Right lobe of liver (tissue), 6 donors: ENCODE measurements around the gene ZNF577. TPM values are rescaled to one million over a fixed set of nuclear protein-coding genes. Genes with fewer than 3 reads are reported as not detected.

Source experiments
- ATAC-seq, 4 donors: fragments of 200-7000 bp; cut with Tn5 transposase; one replicate each; pipeline ENCODE4 v1.9.1; 2020; ENCODE audit warnings: mild to moderate bottlenecking in 4 of 4, moderate library complexity in 4 of 4
- DNase-seq, 3 donors: peaks; one replicate each; pipeline ENCODE4 v3.0.0-alpha.2; 2020
- H3K27ac ChIP-seq, 3 donors: fragments of 200-600 bp; one replicate each; pipeline ENCODE4 v1.8.0; 2022
- H3K27me3 ChIP-seq, 2 donors: fragments of 200-600 bp; one replicate each; pipeline ENCODE4 v1.8.0; 2022
- H3K36me3 ChIP-seq, 4 donors: fragments of 200-600 bp; sonication (generic) in 1 of 4; one replicate each; pipeline versions ENCODE4 v1.5.1 to v1.8.0; 2017 to 2022; ENCODE audit warnings: control low read depth in 1 of 4
- H3K4me1 ChIP-seq, 4 donors: fragments of 200-600 bp; sonication (generic) in 1 of 4; one replicate each; pipeline versions ENCODE4 v1.5.1 to v1.8.0; 2017 to 2022; ENCODE audit warnings: control low read depth in 1 of 4
- H3K4me3 ChIP-seq, 3 donors: fragments of 200-600 bp; one replicate each; pipeline ENCODE4 v1.8.0; 2022
- H3K9me3 ChIP-seq, 4 donors: fragments of 200-600 bp; sonication (generic) in 1 of 4; one replicate each; pipeline versions ENCODE4 v1.5.1 to v1.8.0; 2017 to 2022; ENCODE audit warnings: control low read depth in 1 of 4
- POLR2A ChIP-seq: fragments of 450-650 bp; IDR thresholded peaks from one replicate; pipeline ENCODE4 v1.6.1; 2017; ENCODE audit warnings: antibody characterized with exemption, mild to moderate bottlenecking
- WGBS: methylation state at CpG from one replicate; pipeline ENCODE4 v1.1.6; 2018; ENCODE audit warnings: low coverage, low lambda C conversion rate; ENCODE audit not compliant: insufficient coverage; ENCODE audit errors: missing lambda C conversion rate; 5-methylcytosine and 5-hydroxymethylcytosine counted together
- intact Hi-C, 2 donors: fragments of 100-400 bp; cut with DNase I; formaldehyde crosslinking; loops; one replicate each; pipeline versions ENCODE4 v1.11.2 to v1.14.1; 2022
- long read RNA-seq: library from polyadenylated mRNA; unstranded; transcript quantifications from one replicate; pipeline ENCODE4 v2.0.0, GENCODE V29; 2019
- total RNA-seq, 6 experiments: library from RNA; depleted of rRNA in 2 of 6; stranded (reverse); fragments of >200 nt in 2 of 6; fragmentation: NEBNext Ultra II Directional in 3 of 6; extraction: Animal tissue kit (Norgen Biotek cat#: 25700) in 3 of 6; gene quantifications; one replicate each; pipeline versions ENCODE4 v1.1.0 to v1.2.4, GENCODE V29; 2016 to 2023
- TF ChIP-seq, protein P1 (sequence below), 4 donors: fragments of 200-600 bp in 3 of 4; fragments of 450-650 bp in 1 of 4; IDR thresholded peaks; one replicate each; pipeline versions ENCODE4 v1.5.1 to v1.8.0; 2016 to 2022; ENCODE audit warnings: antibody characterized with exemption in 4 of 4, mild to moderate bottlenecking in 2 of 4
- donor health status: DM: no; HTN: yes; CAD: no.
- donor health status: DM: no; HTN: no; CAD: no.
- donor health status: DM: no; HTN: no; CAD: no.
- donor health status: DM: no; HTN: yes; CAD: no.
- donor health status: DM: no; HTN: yes; CAD: no.

Gene ZNF577
- 1 to 10 TPM; 1.4 to 6.6 (median 3.8) TPM for total RNA-seq
- long read RNA-seq, partial matches to known transcripts: 1 of 1 reads
- long read RNA-seq, other reads (novel, unspliced or antisense): 0 of 1 reads

DNA sequence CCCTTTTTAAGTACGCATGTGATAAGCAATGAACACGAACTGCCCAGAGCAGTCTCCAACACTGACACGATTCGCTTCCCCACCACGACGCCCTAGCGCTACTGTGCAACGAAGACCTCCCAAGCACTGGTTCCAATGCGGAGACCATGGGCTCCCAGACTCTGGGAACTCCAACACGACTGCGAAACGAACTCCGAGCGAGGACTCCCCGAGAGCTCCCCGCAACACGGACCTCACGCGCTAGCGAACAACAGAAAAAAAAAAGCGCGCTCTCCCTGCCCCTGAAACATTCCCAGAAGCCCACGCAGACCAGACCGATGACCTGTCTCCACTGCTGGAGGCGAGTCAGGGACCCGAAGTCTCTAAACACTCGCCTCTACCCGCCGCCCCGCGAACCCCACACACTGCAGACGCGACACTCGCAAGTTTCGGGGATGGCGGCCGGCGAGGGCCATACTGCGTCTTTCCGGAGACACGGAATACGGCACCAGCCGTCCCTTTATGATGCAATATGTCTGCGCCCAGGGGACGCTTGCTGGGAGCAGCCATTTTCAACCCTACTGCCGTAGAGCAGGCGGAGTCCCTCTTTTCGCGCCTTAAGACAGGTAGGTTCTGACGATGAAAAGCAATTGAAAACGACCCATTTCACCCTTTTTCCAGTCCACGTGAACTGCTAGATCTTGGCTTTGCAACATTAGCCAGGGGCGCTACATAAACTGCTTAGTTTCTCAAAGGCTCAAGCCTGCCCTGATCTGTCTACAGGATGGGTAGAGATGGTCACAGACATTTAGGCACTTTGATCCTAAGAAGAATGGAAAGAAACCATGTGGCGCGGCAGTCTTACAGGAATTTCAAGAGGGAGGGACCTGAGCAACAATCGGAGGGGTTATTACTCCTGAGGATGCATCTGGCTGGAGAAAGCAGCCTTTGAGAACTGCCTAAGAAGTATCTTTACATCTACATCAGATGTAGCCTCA is at the start of gene ZNF577:
ZNF577 (minus strand) TSS at position 430 of the 977 bp plus-strand sequence. CDS start 7,569 bp downstream, outside the sequence.
- peaks cover 0 to 24% (median 12%) of the 10 kb centered on the region in 4 donors for H3K36me3 ChIP-seq
- peaks cover 0 to 48% (median 20%) of the 10 kb centered on the region in 4 donors for H3K9me3 ChIP-seq
- DNase-seq (peak; percentile 84 to 96 (median 93)), ATAC-seq (peak; percentile 96 to 99 (median 99))
- H3K27me3 ChIP-seq: no peaks in the 10 kb centered on the region
- H3K4me1 ChIP-seq: no peaks in the 10 kb centered on the region
- peak within 1 kb of the TSS; percentile 19 to 61 (median 56) for H3K27ac ChIP-seq
- peak within 1 kb of the TSS; percentile 28 to 80 (median 63) for H3K4me3 ChIP-seq
- intact Hi-C loops: no loop called here
- TF ChIP-seq, protein P1, sequence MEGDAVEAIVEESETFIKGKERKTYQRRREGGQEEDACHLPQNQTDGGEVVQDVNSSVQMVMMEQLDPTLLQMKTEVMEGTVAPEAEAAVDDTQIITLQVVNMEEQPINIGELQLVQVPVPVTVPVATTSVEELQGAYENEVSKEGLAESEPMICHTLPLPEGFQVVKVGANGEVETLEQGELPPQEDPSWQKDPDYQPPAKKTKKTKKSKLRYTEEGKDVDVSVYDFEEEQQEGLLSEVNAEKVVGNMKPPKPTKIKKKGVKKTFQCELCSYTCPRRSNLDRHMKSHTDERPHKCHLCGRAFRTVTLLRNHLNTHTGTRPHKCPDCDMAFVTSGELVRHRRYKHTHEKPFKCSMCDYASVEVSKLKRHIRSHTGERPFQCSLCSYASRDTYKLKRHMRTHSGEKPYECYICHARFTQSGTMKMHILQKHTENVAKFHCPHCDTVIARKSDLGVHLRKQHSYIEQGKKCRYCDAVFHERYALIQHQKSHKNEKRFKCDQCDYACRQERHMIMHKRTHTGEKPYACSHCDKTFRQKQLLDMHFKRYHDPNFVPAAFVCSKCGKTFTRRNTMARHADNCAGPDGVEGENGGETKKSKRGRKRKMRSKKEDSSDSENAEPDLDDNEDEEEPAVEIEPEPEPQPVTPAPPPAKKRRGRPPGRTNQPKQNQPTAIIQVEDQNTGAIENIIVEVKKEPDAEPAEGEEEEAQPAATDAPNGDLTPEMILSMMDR (IDR thresholded peaks at IDR 0.05): peak in 1 of 4 donors; percentile 4
- TF ChIP-seq POLR2A: no peak
- WGBS: 10% methylated on average over 44 of the region's 56 CpGs

- peaks cover 0 to 7% (median 0%) of the 10 kb centered on the region in 4 donors for H3K4me1 ChIP-seq
- WGBS: 90% methylated on average over 5 of the region's 8 CpGs
- TF ChIP-seq, protein P1 (IDR thresholded peaks at IDR 0.05): no peak
- TF ChIP-seq POLR2A: no peak
- peaks cover 0 to 29% (median 6%) of the 10 kb centered on the region in 4 donors for H3K36me3 ChIP-seq
- no peak overlapping the region for H3K4me3 ChIP-seq
- H3K27me3 ChIP-seq: no peaks in the 10 kb centered on the region
- intact Hi-C loops: no loop called here
- no peak overlapping the region for H3K27ac ChIP-seq
- H3K9me3 ChIP-seq: peaks cover 0 to 20% (median 4%) of the 10 kb centered on the region in 4 donors
- no peak for ATAC-seq
- DNase-seq: no peak
Observed at GRCh38 chr19:51931921-51932320, 44.2 kb upstream of the ZNF577 start.

DNA sequence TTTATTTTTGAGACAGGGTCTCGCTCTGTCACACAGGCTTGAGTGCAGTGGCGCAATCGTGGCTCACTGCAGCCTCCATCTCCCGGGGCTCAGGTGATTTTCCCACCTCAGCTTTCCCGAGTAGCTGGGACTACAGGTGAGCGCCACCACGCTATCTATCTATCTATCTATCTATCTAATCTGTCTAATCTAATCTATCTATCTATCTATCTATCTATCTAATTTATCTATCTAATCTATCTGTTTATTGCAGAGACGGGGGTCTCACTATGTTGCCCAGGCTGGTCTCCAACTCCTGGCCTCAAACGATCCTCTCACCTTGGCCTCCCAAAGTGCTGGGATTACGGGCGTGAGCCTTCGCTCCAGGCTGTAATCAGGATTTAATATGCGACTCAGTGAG is 40.1 kb upstream of the ZNF577 start:
- Histone ChIP-seq H3K4me3 (peak overlapping the region; percentile 87 to 92 (median 88)), H3K27ac (peak overlapping the region in 1 of 3 donors; percentile 84), H3K4me1 (peaks cover 0 to 7% (median 0%) of the 10 kb centered on the region in 4 donors), H3K36me3 (peaks cover 0 to 13% (median 2%) of the 10 kb centered on the region in 4 donors), H3K27me3 (no peaks in the 10 kb centered on the region), H3K9me3 (peaks cover 0 to 12% (median 0%) of the 10 kb centered on the region in 4 donors)
- intact Hi-C loops: no loop called here
- DNase-seq (no peak), ATAC-seq (no peak)
- 33% methylated on average over 13 of the region's 13 CpGs for WGBS
- TF ChIP-seq POLR2A: no peak
- TF ChIP-seq, protein P1 (IDR thresholded peaks at IDR 0.05): no peak

DNA sequence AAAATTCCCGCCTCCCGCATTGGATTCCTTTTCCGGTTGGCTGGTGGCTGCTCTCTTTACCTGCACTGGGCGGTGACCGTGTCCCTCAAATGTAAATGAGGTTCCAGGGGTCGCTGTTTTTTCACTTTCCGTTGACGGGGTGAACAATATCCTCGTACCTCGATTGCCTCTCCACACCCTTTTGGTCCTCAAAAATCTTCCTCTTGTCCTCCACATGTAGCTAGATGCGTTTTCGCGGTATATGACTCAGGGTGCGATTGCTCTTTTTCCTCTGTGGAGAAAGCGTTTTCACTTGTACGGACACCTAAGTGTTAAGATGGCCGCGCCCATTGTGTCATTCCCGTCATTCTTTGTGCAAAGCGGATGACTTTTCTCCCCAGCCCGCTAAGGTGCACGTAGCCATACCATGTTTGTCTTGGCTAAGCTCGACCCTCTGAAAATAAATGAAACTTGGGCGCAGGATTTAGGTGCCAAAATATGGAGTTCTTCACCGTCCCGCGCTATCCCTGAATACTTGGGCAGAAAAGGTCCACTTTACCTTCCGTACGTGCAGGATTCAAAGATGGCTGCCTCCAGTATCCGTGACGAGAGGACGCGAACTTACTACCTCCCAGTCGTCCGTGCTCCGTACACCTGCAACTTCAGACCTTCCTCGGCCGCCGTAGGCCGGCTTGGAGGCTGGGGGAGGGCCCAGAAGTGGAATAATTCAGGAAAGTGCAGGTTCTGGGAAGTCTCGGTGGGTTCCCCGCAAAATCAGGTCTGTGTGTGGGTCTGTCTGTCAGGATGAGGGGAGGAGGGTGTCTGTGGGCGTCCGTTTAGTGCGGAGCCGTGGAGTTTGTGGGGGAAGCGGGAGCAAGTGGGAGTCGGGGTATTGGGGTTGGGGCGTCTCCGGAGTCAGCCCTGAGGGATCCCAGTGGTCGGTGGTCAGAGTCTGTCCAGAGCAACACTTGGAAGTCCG is 39.3 kb upstream of the ZNF577 start, which contains the start of gene ZNF613:
ZNF613 (plus strand) TSS at position 689 of the 958 bp plus-strand sequence. CDS start 8,749 bp downstream, outside the sequence.
- TF ChIP-seq, protein P1 (IDR thresholded peaks at IDR 0.05): peak; percentile 5 to 26 (median 20)
- TF ChIP-seq POLR2A: no peak
- peak; percentile 88 to 94 (median 93) for DNase-seq
- H3K27ac ChIP-seq: peak within 1 kb of the TSS; percentile 64 to 84 (median 73)
- H3K4me1 ChIP-seq: peaks cover 0 to 7% (median 0%) of the 10 kb centered on the region in 4 donors
- under 1% methylated on average over 40 of the region's 52 CpGs for WGBS
- H3K9me3 ChIP-seq: peaks cover 0 to 10% (median 0%) of the 10 kb centered on the region in 4 donors
- H3K27me3 ChIP-seq: no peaks in the 10 kb centered on the region
- H3K4me3 ChIP-seq: peak within 1 kb of the TSS; percentile 87 to 92 (median 88)
- ATAC-seq: peak; percentile 97 to 99 (median 98)
- intact Hi-C loops: no loop called here
- H3K36me3 ChIP-seq: peaks cover 0 to 13% (median 2%) of the 10 kb centered on the region in 4 donors
